Measurements from ENCODE around the gene EXOC3L4.

Gene EXOC3L4

GRCh38 chr14:103123634-103124500 is 29.3 kb downstream of the EXOC3L4 start:
- peak; percentile 13 for DNase-seq

DNA sequence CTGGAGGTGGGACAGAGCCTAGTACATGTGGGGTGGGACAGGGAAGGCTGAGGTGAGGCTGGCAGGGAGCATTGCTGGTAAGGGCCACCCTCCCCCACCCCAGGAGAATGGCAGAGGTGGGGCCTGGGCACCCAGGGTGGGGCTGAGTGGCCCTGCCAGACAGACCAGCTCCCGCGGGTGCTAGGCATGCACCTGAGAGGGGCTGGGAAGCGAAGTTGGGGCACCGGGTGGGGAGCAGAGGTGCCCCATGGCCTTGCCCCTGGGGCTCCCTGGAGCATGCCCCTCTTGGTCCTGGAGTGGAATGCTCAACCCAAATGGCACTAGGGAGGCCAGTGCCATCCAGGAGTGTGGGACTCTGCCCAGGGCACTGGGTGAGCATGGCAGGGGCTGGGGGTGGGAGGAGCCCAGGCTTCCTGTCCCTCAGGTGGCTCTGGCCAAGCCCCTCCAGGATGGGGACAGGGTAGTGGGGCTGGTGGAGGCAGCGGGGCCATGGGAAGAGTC is 30.0 kb downstream of the EXOC3L4 start:
- DNase-seq = no peak

- no peak for DNase-seq
Measured at GRCh38 chr14:103125098-103126070, 30.9 kb downstream of the EXOC3L4 start.

DNA sequence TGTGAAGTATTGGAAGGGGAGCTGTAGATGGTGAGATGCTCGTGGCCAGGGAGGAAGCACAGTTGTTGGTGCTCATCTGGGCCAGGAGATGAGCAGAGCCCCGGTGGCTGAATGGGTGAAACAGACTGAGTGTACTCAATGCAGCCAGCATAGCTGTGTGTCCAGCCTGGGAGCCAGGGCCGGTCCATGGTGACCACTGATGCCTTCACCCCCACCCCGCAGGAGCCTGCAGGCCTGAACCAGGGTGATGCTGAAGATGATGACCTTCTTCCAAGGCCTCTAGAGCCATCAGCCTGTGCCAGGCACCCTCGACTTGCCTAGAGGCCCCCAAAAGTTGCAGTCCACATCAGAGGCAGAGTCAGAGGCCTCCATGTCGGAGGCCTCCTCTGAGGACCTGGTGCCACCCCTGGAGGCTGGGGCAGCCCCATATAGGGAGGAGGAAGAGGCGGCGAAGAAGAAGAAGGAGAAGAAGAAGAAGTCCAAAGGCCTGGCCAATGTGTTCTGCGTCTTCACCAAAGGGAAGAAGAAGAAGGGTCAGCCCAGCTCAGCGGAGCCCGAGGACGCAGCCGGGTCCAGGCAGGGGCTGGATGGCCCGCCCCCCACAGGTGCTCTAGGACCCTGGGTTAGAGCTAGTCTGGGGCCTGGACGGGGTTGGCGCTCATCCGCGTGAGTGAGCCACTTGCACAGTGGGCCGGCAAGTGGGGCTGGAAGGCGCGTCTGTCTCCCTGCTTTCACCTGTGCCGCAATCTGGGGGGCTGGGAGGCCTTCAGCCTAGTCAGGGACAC is 31.8 kb downstream of the EXOC3L4 start:
- no peak for DNase-seq

DNA sequence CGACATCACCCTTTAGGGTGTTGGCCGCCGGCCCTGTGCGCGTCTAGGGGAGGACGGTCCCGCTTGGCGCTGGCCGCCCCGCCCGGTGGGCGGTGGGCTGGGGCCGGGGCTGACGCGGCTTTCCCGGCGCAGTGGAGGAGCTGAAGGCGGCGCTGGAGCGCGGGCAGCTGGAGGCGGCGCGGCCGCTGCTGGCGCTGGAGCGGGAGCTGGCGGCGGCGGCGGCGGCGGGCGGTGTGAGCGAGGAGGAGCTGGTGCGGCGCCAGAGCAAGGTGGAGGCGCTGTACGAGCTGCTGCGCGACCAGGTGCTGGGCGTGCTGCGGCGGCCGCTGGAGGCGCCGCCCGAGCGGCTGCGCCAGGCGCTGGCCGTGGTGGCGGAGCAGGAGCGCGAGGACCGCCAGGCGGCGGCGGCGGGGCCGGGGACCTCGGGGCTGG is 32.4 kb downstream of the EXOC3L4 start:
- peak; percentile 31 for DNase-seq

- DNase-seq = no peak
Measured at GRCh38 chr14:103127356-103127755, 32.8 kb downstream of the EXOC3L4 start.

DNA sequence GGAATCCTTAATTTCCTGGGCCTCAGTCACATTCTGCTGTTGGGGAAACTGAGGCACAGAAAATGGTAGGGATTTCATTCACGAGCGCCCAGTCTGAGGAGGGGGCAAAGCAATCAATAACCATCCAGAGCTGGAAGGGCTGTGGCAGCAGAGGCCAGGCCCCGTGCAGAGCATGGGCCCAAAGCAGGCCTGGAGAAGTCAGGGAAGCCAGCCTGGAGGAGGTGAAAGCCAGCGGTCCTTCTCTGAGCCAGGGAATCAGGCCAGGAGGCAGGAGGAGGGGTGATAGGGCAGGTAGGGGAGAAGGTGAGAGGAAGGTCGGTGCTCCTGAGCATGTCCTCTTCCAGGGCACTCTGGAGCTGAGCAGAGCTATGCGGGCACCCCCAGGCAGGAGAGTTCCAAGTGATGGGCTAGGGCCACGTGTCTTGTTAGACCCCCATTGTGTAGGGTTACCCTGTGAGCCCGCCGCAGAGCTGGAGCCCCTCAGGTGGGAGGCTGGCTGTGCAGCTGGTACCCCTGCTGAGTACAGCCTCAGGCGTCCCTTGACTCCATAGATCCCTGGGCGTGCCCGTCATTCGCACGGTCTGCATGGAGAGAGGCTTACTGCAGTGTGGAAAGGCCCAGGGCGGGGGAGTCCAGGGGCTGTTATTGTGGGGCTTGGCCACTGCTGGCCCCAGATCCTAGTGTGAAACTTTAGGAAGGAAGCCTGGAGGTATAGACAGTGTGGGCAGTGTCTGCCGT is 33.5 kb downstream of the EXOC3L4 start:
- no peak for DNase-seq

DNA sequence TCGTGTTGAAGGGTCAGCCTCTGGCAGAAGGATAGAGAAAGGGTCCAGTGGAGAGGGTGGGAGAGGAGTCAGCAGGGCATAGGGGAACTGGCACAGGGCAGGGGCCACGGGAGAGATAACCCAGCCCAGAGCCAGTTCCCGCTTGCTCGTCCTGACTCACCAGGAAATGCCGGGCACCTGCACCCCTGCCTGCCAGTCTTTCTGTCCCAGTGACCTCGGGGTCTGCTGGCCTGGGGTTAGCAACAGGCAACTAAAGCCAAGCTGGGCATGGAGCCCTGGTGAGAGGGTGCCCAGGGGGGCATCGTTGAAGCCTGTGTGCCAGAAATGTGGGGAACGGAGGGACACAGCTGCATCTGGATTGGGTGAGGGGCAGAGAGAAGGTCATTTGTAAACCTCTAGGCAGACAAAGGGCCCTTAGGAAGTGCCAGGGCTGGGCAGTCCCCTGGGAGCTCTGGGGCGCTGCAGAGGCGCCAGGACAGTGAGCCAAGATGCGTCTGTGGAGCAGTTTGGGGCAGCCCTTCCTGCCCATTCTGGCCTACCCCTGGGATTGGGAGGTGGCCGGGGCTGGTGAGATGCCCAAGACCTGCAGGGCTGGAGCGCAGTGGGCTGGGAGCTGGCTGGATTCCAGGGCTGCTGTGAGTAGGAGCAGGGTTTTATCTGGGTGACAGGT is 34.2 kb downstream of the EXOC3L4 start:
- DNase-seq = peak; percentile 59

GRCh38 chr14:103129301-103130016 is 34.9 kb downstream of the EXOC3L4 start:
- DNase-seq = no peak

GRCh38 chr14:103130017-103130764 is 35.7 kb downstream of the EXOC3L4 start:
- DNase-seq = no peak

GRCh38 chr14:103130965-103131364 is 36.4 kb downstream of the EXOC3L4 start:
- DNase-seq = peak; percentile 8

DNA sequence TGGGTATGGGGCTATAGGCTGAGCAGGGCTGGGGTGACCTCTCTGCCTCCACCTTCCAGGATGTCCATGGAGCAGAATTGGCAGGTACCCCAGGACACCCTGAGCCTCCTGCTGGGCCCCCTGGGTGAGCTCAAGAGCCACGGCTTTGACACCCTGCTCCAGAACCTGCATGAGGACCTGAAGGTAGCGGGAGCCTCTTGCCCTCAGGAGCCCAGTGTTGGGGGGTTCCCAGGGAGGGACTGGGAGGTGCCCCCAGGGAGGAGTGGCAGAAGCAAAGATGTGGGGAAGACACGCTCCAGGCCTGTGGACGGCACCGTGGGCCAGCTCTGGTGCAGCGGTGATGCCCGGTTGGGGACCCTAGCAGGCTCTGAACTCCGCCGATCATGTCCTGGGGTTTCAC is 37.1 kb downstream of the EXOC3L4 start:
- no peak for DNase-seq

DNA sequence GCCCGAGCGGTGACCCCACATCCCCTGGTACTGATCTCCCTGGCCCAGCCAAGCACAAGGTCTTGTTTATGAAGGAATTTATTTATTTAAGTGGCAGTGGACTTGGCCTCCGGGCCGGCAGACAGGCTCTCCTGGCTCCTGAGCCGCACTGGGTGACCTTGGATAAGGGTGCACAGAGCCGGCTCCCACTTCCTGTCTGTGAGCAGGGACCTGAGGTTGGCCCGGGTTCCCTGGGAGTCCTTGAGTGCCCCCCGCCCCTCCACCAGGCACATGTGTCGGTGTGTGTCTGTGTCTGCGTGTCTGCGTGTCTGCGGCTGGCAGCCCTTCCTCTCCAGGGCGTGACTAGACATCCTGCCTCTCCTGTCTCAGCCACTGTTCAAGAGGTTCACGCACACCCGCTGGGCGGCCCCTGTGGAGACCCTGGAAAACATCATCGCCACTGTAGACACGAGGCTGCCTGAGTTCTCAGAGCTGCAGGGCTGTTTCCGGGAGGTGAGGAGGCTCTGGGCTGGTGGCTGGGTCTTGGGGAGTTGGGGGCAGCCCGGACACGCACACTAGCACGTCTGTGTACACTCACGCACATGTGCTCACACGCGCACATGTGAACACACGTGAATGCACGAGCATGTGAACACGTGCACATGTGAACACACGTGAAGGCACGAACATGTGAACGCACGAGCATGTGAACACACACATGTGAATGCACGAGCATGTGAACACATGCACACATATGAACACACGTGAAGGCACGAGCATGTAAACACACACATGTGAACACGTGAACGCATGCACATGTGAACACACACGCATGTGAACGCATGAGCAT is 38.1 kb downstream of the EXOC3L4 start:
- no peak for DNase-seq

- no peak for DNase-seq
Measured at GRCh38 chr14:103133210-103134140, 39.0 kb downstream of the EXOC3L4 start.

DNA sequence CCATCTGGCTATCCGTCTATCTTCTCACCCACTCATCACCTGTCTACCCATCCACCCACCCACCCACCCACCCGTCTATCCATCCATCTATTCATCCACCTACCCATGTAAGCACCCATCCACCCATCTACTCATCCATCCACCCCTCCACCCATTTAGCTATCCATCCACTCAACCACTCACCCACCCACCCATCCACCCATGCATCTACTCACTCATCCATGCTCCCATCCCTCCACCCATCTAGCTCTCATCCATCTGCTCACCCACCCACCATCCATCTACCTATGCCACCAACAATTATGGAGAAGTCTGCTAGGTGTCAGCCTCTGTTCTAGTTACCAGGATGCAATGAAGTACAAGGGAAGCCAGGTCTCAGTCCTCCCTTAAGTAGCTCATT is 39.9 kb downstream of the EXOC3L4 start:
- no peak for DNase-seq

DNA sequence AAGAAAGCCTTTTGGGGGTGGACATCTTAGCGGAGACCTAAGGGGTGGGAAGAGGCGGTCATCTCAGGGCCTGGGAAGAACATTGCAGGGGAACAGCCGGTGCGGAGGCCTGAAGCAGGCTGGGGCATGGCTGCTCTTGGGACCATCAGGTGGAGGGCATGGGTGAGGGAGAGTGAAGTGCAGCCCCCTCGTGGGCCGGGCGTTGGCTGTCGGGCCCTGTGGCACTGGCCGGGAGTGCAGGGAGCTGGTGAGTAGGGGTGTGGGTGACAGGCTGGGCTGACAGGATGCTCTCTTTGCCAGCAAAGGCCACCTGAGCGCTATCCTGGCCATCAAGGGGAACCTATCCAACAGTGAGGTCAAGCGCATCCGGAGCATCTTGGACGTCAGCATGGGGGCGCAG is 40.4 kb downstream of the EXOC3L4 start:
- no peak for DNase-seq

All from DMS79 treated with DMSO at 0.1 percent for 48 hours (cell line).